ENCODE results near the gene MDK. TPM values are rescaled to one million over a fixed set of nuclear protein-coding genes. Genes with fewer than 3 reads are reported as not detected.

MDK gene
- total and polyA plus RNA-seq, 2 experiments from 2014 or later = 388 to 477 TPM

DNA sequence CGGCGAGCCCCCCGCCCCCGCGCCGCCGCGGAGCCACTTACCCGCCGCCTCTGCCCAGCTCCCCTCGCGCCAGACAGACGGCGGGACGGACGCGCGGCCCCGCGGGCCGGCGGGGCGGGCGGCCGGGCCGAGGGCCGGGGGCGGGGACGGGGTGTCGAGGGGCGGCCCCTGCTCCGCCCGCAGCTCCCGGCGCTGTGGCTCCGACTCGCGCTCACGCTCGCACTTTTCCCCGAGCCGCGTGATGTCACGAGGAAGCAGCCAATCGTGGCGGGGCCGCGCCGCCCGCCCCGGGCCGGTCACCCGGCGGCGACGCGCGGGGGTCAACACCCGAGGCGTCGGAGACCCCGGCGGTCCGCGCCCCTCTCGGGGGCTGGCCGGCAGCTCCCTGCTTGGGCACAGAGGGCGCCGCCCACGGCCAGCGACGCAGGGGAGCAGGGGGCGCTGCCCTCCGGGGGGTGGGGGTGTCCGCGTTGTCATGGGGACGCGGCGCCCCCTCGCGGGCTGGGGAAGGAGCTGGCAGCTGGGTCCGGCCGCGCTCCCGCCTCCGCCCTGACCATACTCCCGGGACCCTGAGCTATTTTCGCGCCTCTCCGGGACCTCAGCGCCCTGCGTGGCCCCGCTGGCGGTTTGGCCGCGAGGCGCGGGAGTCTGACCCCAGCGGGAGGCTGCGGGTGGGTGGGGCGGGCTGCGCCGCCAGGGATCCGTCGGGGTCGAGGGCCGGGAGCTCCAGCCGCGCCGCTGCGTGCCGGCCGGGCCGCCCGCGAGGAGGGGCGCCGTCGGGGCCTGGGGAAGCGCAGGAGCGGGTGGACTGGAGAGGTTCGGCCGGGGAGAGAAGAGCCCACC lies 10.3 kb downstream of the MDK start, which contains the start of gene CHRM4 (continued):
- TF ChIP-seq, protein P1, sequence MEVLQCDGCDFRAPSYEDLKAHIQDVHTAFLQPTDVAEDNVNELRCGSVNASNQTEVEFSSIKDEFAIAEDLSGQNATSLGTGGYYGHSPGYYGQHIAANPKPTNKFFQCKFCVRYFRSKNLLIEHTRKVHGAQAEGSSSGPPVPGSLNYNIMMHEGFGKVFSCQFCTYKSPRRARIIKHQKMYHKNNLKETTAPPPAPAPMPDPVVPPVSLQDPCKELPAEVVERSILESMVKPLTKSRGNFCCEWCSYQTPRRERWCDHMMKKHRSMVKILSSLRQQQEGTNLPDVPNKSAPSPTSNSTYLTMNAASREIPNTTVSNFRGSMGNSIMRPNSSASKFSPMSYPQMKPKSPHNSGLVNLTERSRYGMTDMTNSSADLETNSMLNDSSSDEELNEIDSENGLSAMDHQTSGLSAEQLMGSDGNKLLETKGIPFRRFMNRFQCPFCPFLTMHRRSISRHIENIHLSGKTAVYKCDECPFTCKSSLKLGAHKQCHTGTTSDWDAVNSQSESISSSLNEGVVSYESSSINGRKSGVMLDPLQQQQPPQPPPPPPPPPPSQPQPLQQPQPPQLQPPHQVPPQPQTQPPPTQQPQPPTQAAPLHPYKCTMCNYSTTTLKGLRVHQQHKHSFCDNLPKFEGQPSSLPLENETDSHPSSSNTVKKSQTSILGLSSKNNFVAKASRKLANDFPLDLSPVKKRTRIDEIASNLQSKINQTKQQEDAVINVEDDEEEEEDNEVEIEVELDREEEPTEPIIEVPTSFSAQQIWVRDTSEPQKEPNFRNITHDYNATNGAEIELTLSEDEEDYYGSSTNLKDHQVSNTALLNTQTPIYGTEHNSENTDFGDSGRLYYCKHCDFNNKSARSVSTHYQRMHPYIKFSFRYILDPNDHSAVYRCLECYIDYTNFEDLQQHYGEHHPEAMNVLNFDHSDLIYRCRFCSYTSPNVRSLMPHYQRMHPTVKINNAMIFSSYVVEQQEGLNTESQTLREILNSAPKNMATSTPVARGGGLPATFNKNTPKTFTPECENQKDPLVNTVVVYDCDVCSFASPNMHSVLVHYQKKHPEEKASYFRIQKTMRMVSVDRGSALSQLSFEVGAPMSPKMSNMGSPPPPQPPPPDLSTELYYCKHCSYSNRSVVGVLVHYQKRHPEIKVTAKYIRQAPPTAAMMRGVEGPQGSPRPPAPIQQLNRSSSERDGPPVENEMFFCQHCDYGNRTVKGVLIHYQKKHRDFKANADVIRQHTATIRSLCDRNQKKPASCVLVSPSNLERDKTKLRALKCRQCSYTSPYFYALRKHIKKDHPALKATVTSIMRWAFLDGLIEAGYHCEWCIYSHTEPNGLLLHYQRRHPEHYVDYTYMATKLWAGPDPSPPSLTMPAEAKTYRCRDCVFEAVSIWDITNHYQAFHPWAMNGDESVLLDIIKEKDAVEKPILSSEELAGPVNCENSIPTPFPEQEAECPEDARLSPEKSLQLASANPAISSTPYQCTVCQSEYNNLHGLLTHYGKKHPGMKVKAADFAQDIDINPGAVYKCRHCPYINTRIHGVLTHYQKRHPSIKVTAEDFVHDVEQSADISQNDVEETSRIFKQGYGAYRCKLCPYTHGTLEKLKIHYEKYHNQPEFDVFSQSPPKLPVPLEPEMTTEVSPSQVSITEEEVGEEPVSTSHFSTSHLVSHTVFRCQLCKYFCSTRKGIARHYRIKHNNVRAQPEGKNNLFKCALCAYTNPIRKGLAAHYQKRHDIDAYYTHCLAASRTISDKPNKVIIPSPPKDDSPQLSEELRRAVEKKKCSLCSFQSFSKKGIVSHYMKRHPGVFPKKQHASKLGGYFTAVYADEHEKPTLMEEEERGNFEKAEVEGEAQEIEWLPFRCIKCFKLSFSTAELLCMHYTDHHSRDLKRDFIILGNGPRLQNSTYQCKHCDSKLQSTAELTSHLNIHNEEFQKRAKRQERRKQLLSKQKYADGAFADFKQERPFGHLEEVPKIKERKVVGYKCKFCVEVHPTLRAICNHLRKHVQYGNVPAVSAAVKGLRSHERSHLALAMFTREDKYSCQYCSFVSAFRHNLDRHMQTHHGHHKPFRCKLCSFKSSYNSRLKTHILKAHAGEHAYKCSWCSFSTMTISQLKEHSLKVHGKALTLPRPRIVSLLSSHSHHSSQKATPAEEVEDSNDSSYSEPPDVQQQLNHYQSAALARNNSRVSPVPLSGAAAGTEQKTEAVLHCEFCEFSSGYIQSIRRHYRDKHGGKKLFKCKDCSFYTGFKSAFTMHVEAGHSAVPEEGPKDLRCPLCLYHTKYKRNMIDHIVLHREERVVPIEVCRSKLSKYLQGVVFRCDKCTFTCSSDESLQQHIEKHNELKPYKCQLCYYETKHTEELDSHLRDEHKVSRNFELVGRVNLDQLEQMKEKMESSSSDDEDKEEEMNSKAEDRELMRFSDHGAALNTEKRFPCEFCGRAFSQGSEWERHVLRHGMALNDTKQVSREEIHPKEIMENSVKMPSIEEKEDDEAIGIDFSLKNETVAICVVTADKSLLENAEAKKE (CRISPR knock-in tag; IDR thresholded peaks at IDR 0.05) = no peak
- TF ChIP-seq, protein P2, sequence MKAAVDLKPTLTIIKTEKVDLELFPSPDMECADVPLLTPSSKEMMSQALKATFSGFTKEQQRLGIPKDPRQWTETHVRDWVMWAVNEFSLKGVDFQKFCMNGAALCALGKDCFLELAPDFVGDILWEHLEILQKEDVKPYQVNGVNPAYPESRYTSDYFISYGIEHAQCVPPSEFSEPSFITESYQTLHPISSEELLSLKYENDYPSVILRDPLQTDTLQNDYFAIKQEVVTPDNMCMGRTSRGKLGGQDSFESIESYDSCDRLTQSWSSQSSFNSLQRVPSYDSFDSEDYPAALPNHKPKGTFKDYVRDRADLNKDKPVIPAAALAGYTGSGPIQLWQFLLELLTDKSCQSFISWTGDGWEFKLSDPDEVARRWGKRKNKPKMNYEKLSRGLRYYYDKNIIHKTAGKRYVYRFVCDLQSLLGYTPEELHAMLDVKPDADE (IDR thresholded peaks at IDR 0.05) = no peak

DNA sequence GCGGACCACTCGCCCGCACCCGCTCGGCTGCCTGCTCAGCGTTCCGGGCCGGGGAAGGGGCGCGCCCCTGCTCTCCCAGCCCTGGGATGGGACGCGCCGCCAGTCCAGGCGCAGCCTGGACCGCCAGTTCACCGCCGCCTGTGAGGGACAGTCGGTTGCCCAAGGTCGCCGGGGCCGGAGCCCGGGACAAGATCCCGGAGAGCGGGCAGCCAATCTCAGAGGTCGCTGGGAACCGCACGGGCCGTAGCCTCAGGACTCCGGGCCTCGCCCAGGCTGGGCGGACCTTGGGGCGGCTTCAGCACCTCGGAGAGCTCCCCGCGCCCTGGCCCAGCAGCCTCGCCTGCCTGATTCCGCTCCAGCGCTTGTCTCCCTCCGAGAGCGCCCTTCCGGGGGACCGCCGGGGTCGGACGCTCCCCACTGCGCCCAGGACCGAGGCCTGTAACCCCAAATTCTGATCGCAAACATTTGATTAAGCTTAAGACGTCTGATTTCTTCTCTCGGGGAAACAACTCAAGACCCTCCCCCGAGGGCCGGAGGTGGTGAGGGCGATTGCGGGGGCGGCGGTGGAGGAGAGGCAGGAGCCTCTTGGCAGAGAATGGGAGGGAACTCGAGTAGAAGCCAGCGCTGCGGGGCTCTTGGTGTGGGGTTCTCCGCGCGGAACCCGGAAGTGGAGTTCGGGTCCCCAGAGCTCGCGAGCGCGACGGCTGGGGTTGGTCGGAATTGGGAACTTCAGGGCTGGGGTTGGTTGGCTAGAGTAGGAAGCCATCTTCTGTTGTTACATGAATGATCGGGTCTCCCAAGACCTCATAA lies 11.2 kb downstream of the MDK start:
- H3K79me2 ChIP-seq (replicated peaks; ENCODE audit: insufficient read depth) = no peaks in the 10 kb centered on the region
- peak overlapping the region; percentile 61; the same call in 1 of the 2 replicates for H2AFZ ChIP-seq
- DNase-seq (ENCODE audit: low spot score) (peak; percentile 95), ATAC-seq (peak; percentile 66)
- H3F3A ChIP-seq (replicated peaks; ENCODE audit: low read depth) = peaks cover 18% of the 10 kb centered on the region
- Mint-ChIP-seq H3K4me3 (peak overlapping the region; percentile 78), H3K9me3 (no peaks in the 10 kb centered on the region; the same call in 2 of the 3 replicates), H3K27ac (no peak overlapping the region), H3K36me3 (ENCODE audit: low read depth) (peaks cover 9% of the 10 kb centered on the region; the same call in 2 of the 3 replicates), H3K27me3 (ENCODE audit: insufficient read depth, low read depth, poor library complexity) (peaks cover 50% of the 10 kb centered on the region), H3K4me1 (peaks cover 26% of the 10 kb centered on the region)
- H3K4me1 ChIP-seq (ENCODE audit: insufficient read depth) = peaks cover 24% of the 10 kb centered on the region
- H4K20me1 ChIP-seq (replicated peaks; ENCODE audit: insufficient read depth) = peaks cover 7% of the 10 kb centered on the region
- no peaks in the 10 kb centered on the region for H3K36me3 ChIP-seq (ENCODE audit: insufficient read depth)
- H3K27me3 ChIP-seq (ENCODE audit: insufficient read depth) = peaks cover 56% of the 10 kb centered on the region
- no peaks in the 10 kb centered on the region for H3K9me2 ChIP-seq (ENCODE audit: insufficient read depth)
- H3K4me3 ChIP-seq = peak overlapping the region; percentile 76
- H3K4me2 ChIP-seq = peak overlapping the region; percentile 88
- H3K27ac ChIP-seq (ENCODE audit: low read depth) = no peak overlapping the region
- TF ChIP-seq EZH2 (IDR thresholded peaks at IDR 0.05; ENCODE audit: low read depth, unreplicated experiment) (no peak), JUNB (IDR thresholded peaks at IDR 0.05; ENCODE audit: unreplicated experiment) (no peak), NANOG (IDR thresholded peaks at IDR 0.05; ENCODE audit: borderline replicate concordance) (no peak), ZNF331 (CRISPR knock-in tag; IDR thresholded peaks at IDR 0.05; ENCODE audit: low read depth) (no peak), STAT1 (IDR thresholded peaks at IDR 0.05; ENCODE audit: unreplicated experiment) (no peak), EZH2phosphoT487 (IDR thresholded peaks at IDR 0.05; ENCODE audit: unreplicated experiment) (no peak), ZNF114 (CRISPR knock-in tag; IDR thresholded peaks at IDR 0.05) (no peak)
- TF ChIP-seq, protein P3, sequence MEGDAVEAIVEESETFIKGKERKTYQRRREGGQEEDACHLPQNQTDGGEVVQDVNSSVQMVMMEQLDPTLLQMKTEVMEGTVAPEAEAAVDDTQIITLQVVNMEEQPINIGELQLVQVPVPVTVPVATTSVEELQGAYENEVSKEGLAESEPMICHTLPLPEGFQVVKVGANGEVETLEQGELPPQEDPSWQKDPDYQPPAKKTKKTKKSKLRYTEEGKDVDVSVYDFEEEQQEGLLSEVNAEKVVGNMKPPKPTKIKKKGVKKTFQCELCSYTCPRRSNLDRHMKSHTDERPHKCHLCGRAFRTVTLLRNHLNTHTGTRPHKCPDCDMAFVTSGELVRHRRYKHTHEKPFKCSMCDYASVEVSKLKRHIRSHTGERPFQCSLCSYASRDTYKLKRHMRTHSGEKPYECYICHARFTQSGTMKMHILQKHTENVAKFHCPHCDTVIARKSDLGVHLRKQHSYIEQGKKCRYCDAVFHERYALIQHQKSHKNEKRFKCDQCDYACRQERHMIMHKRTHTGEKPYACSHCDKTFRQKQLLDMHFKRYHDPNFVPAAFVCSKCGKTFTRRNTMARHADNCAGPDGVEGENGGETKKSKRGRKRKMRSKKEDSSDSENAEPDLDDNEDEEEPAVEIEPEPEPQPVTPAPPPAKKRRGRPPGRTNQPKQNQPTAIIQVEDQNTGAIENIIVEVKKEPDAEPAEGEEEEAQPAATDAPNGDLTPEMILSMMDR (conservative IDR thresholded peaks at IDR 0.05; ENCODE audit: low read depth in 2 of 2) = no peak
- TF ChIP-seq, protein P2 (IDR thresholded peaks at IDR 0.05) = 0 out of 2 replicates have a peak, but pooled peaks have one; percentile 16

Data from GM23338 (cell line).